Osteoblast (primary cell): ENCODE results near the gene APLP2. TPM values are rescaled to one million over a fixed set of nuclear protein-coding genes. Genes with fewer than 3 reads are reported as not detected.

Experiments used
- DNase-seq: peaks from one replicate; pipeline ENCODE4 v3.0.0; 2011; ENCODE audit warnings: low spot score, mixed read lengths; ENCODE audit not compliant: insufficient read length; ENCODE audit errors: missing footprints
- H2AFZ ChIP-seq: 2 replicates; pipeline ENCODE4 v1.6.0; 2011; ENCODE audit warnings: mild to moderate bottlenecking, low read length
- H3K27ac ChIP-seq: 2 replicates; pipeline ENCODE4 v1.5.1; 2011; ENCODE audit warnings: mild to moderate bottlenecking, low read depth, low read length, moderate library complexity
- H3K27me3 ChIP-seq: 2 replicates; pipeline ENCODE4 v1.6.0; 2012; ENCODE audit warnings: mild to moderate bottlenecking, control low read depth, inconsistent platforms, low read length, moderate library complexity; ENCODE audit not compliant: insufficient read depth
- H3K36me3 ChIP-seq: 2 replicates; pipeline ENCODE4 v1.5.1; 2011; ENCODE audit warnings: mild to moderate bottlenecking, low read length, control low read depth, moderate library complexity; ENCODE audit not compliant: insufficient read depth
- H3K4me1 ChIP-seq: 2 replicates; pipeline ENCODE4 v1.5.1; 2011; ENCODE audit warnings: mild to moderate bottlenecking, low read length, control low read depth, moderate library complexity; ENCODE audit not compliant: insufficient read depth
- H3K4me2 ChIP-seq: 2 replicates; pipeline ENCODE4 v1.6.0; 2011; ENCODE audit warnings: mild to moderate bottlenecking, low read length; ENCODE audit not compliant: insufficient read depth
- H3K4me3 ChIP-seq: fragments of 200-600 bp; sonication (generic); 3 replicates; pipeline ENCODE4 v1.5.1; 2012; ENCODE audit warnings: mild to moderate bottlenecking, low read length, inconsistent platforms; ENCODE audit not compliant: insufficient read depth
- H3K79me2 ChIP-seq: 2 replicates; pipeline ENCODE4 v1.6.0; 2012; ENCODE audit warnings: mild to moderate bottlenecking, low read length, control low read depth, inconsistent platforms; ENCODE audit not compliant: insufficient read depth
- H3K9me3 ChIP-seq: 2 replicates; pipeline ENCODE4 v1.5.1; 2011; ENCODE audit warnings: low read depth, low read length, control low read depth
- H4K20me1 ChIP-seq: 2 replicates; pipeline ENCODE4 v1.6.0; 2012; ENCODE audit warnings: mild to moderate bottlenecking, low read length, control low read depth; ENCODE audit not compliant: insufficient read depth
- CTCF ChIP-seq: IDR thresholded peaks from 2 replicates; pipeline ENCODE4 v1.5.1; 2011; ENCODE audit warnings: mild to moderate bottlenecking, low read depth, low read length, moderate library complexity; ENCODE audit errors: extremely low read depth
- total RNA-seq: library from RNA; depleted of rRNA; stranded (reverse); fragments of >200 nt; gene quantifications from 2 replicates; pipeline ENCODE4 v1.2.3, GENCODE V29; 2012

The APLP2 gene
- total RNA-seq, 1 donor = 331 TPM

- H4K20me1 ChIP-seq = peaks cover 65% of the 10 kb centered on the region
Measured at GRCh38 chr11:130092661-130093060, 23.0 kb downstream of the APLP2 start.

GRCh38 chr11:130094614-130095013, 24.9 kb downstream of the APLP2 start:
- no peaks in the 10 kb centered on the region for H3K36me3 ChIP-seq
- no peaks in the 10 kb centered on the region for H3K9me3 ChIP-seq
- H3K4me1 ChIP-seq = peaks cover 10% of the 10 kb centered on the region
- H3K79me2 ChIP-seq = peaks cover 60% of the 10 kb centered on the region
- no peak for TF ChIP-seq CTCF
- peaks cover under 1% of the 10 kb centered on the region for H3K27me3 ChIP-seq
- DNase-seq = no peak
- H3K4me2 ChIP-seq = no peak overlapping the region
- no peak overlapping the region for H3K4me3 ChIP-seq
- H4K20me1 ChIP-seq = peaks cover 66% of the 10 kb centered on the region
- H3K27ac ChIP-seq = no peak overlapping the region
- H2AFZ ChIP-seq = no peak overlapping the region

More at GRCh38 chr11:130092661-130093060, 23.0 kb downstream of the APLP2 start:
- Histone ChIP-seq H3K79me2 (peaks cover 64% of the 10 kb centered on the region), H3K36me3 (no peaks in the 10 kb centered on the region), H3K27ac (no peak overlapping the region), H3K9me3 (no peaks in the 10 kb centered on the region), H3K27me3 (no peaks in the 10 kb centered on the region), H2AFZ (no peak overlapping the region), H3K4me3 (no peak overlapping the region), H3K4me1 (no peaks in the 10 kb centered on the region), H3K4me2 (no peak overlapping the region)
- no peak for DNase-seq
- no peak for TF ChIP-seq CTCF

GRCh38 chr11:130095326-130095725, 25.6 kb downstream of the APLP2 start:
- no peak for DNase-seq
- no peaks in the 10 kb centered on the region for H3K36me3 ChIP-seq
- no peak overlapping the region for H2AFZ ChIP-seq
- H3K4me3 ChIP-seq = no peak overlapping the region
- H4K20me1 ChIP-seq = peaks cover 69% of the 10 kb centered on the region
- H3K9me3 ChIP-seq = no peaks in the 10 kb centered on the region
- no peak for TF ChIP-seq CTCF
- peaks cover 63% of the 10 kb centered on the region for H3K79me2 ChIP-seq
- no peak overlapping the region for H3K4me2 ChIP-seq
- peaks cover 11% of the 10 kb centered on the region for H3K4me1 ChIP-seq
- H3K27ac ChIP-seq = no peak overlapping the region
- peaks cover 5% of the 10 kb centered on the region for H3K27me3 ChIP-seq

GRCh38 chr11:130096042-130096441, 26.3 kb downstream of the APLP2 start:
- Histone ChIP-seq H3K36me3 (no peaks in the 10 kb centered on the region), H3K27me3 (peaks cover 5% of the 10 kb centered on the region), H3K4me3 (no peak overlapping the region), H3K79me2 (peaks cover 67% of the 10 kb centered on the region), H3K27ac (no peak overlapping the region), H3K4me2 (no peak overlapping the region), H4K20me1 (peaks cover 76% of the 10 kb centered on the region), H3K4me1 (peaks cover 11% of the 10 kb centered on the region), H3K9me3 (no peaks in the 10 kb centered on the region), H2AFZ (no peak overlapping the region)
- no peak for DNase-seq
- no peak for TF ChIP-seq CTCF
